GM15510 (cell line): Measurements from ENCODE around the gene SPHK1.

Experiments used
- POLR2A ChIP-seq: IDR thresholded peaks from 3 replicates; pipeline ENCODE4 v1.6.1; 2011; ENCODE audit warnings: borderline replicate concordance; ENCODE audit not compliant: insufficient read length; ENCODE audit errors: extremely low read depth

Gene SPHK1

DNA sequence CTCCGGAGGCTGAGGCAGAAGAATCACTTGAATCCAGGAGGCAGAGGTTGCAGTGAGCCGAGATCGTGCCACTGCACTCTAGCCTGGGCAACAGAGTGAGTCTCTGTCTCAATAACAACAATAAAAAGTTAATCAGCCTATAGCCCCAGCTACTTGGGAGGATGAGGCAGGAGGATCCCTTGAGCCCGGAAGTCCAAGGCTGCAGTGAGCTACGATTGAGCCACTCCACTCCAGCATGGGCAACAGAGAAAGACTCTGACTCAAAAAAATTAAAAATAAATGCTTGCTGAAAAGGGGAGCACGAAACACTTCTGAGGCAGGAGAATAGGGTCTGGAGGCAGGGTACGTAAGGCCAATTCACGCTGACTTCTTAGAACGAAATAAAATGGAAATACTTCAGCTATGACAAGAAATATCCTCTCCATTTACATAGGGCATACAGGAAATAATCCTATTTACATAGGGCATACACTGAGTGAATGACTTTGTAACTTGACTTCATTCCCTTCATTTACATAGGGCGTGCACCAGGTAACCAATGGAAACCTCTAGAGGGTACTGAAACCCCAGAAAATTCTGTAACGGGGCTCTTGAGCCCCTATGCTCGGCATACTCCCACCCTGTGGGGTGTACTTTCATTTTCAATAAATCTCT is 27.5 kb upstream of the SPHK1 start:
- no peak for TF ChIP-seq POLR2A

DNA sequence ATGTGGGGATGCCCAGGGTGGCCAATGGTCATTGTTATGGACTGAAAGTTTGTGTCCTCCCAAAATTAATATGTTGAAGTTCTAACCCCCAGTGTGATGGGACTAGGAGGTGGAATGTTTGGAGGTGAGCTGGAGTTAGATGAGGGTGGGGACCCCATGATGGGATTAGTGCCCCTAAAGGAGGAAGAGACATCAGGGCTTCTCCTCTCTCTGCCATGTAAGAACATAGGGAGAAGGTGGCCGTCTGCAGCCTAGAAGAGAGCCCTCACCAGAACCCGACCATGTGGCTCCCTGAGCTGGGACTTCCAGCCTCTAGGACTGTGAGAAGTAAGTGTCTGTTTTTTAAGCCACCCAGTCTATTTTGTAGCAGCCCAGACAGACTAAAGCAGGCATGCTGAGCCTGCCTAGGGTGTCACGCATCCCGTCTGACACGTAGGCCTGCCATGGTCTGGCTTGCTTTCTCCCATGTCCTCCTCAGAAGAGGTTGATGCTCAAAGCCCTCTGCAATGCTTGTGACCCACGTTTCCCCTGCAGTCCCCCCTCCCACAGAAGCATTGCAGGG is 26.7 kb upstream of the SPHK1 start:
- no peak for TF ChIP-seq POLR2A

DNA sequence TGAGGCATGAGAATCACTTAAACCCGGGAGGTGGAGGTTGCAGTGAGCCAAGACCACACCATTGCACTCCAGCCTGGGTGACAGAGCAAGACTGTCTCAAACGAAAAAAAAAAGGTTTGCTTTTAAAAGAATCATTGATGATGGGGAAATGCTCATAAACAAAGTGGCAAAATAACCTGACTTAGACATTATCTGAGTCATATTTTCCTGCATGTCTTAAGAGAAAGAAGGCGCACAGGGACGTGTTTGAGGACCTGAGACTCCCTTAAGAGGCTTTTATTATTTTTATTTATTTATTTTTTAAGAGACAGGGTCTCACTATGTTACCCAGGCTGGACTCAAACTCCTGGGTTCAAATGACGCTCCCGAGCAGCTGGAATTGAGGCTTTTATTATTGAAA is 25.0 kb upstream of the SPHK1 start:
- TF ChIP-seq POLR2A: no peak

DNA sequence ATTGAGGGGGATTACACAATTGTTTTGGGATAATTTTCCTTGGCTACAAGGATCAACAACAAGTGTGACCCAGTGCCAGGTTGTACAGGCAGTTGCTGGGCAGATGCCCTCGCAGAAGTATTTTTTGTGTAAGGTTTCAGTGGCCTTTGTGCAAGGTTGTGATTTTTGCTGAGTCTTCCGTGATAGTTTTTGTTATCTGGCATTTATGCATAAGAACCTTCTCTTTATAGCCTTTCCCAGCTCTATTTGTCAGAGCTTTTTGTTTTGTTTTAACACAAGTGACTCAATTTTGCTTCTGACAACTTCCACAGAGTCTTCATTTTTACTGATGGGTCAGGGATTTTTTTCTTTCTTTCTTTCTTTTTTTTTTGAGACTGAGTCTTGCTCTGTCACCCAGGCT is 23.9 kb upstream of the SPHK1 start:
- TF ChIP-seq POLR2A: no peak

DNA sequence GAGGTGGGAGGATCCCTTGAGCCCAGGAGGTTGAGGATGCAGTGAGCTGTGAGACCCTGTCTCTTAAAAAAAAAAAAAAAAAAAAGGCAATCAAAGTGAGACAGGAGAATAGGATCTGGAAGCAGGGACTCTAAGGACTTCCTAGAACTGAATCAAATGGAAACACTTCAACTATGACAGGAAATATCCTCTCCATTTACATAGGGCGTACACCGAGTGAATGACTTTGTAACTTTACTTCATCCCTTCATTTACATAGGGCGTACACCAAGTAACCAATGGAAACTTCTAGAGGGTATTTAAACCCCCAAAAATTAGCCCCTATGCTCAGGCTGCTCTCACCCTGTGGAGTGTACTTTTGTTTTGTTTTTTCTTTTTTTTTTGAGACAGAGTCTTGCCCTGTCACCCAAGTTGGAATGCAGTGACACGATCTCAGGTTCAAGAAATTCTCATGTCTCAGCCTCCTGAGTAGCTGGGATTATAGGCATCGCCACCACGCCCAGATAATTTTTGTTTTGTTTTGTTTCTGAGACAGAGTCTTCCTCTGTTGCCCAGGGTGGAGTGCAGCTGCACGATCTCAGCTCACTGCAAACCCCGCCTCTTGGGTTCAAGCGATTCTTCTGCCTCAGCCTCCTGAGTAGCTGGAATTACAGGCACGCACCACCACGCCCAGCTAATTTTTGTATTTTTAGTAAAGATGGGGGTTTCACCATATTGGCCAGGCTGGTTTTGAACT is 21.1 kb upstream of the SPHK1 start:
- no peak for TF ChIP-seq POLR2A

DNA sequence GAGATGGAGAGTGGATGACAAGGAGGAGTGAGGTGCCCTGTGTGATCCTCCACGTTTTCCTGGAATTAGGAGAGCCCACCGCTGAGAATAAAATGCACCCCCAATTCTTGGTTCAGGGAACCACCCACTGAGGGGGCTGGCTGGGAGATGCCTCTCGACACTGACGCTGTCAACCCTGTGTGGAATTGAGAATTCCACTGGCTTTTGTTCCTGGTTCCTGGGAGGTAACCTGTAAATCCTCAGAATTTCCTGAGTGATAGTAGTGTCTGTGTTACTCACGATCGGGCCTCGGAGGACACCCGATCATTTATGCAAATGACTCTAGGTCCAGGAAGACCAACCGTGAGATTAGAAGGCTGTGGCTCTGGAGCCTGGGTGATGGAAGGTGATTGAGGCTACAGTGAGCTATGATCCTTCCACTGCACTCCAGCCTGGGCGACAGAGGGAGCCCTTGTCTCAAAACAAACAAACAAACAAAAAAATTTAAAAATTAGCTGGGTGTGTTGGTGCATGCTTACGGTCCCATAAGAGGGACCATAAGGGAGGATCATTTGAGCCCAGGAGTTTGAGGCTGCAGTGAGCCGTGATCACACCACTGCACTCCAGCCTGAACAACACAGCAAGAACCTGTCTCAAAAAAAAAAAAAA is 19.0 kb upstream of the SPHK1 start:
- TF ChIP-seq POLR2A: no peak

DNA sequence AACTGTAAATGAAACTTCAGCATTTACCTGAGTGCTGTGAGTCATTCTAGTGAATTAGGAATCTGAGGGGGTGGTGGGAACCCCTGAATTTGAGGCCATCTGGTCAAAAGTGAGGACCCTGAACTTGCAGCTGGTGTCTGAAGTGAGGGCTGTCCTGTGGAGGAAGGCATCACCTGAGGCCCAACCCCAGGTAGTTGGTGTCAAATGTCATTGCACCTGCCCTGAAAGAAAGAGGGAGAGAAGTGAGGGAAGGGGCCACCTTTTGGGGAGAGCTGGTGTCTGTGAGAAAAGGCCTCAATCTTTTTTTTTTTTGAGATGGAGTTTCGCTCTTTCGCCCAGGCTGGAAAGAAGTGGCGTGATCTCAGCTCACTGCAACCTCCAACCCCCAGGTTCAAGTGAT is 18.2 kb upstream of the SPHK1 start:
- no peak for TF ChIP-seq POLR2A

DNA sequence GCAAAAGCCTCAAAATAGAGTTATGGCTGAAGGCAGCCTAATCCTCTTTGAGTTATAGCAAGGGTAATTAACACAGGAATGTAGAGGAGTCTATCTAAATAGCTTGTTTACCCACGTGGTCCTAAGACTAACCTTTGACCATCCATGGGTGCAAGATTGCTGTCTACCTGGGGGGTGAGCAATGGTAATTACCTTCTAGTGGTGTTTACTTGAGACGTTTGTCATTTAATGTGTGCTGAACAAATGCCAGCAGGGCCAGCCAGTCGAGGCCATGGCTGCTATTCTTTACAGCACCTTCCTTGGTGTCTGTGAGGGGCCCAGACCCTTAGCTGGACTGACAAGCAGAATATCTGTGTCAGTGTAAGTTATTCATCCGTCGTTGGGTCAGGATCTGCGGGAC is 16.8 kb upstream of the SPHK1 start:
- no peak for TF ChIP-seq POLR2A

DNA sequence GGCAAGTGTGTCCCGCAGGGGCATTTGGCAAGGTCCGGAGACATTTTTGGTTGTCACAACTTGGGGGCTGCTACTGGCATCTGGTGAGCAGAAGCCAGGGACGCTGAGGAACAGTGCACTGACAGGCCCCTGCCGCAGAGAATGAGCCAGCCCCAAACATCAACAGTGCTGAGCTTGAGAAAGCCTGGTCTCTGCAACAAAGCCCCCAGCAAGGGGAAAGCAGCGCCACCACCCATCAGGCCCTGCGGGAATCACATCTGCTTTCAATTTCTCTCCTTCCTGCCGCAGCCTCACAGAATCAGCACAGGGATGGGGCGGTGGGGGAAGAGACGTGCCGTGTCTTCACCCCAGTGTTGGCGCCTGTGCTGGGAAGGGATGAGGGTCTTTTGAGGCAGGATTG is 15.9 kb upstream of the SPHK1 start:
- TF ChIP-seq POLR2A: no peak

DNA sequence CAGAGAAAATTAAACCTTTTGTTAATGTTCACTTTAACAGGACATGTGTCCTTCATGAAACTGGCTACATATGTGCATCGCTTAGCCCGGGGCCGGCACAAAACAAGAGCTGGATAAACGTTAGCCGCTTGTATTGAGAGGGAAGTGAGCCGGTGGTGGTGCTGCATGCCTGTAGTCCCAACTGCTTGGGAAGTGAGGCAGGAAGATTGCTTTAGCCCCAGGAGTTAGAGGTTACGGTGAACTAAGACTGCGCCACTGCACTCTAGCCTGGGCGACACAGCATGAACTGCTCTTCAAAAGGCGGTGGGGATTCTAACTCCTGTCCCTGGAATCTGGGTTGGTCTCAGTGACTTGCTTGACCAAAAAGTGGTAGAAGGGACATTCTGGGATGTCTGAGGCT is 15.0 kb upstream of the SPHK1 start:
- TF ChIP-seq POLR2A: no peak

DNA sequence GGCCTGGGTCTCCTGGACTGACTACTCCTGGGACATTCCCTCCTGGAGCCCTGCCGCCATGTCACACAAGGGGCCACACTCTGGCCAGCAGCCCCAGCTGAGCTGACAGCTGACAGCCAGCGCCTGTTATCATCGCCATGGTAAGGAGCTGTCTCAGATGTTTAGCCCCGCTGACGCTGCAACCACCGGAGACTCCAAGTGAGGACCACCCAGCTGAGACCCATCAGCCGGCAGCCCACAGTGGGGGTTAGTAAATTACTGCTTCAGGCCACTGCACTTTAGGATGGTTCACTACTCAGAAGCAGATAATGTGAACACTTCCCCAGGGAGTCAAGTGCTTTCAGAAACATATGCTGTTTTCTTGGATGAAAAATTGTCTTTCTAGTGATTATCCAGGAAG is 14.6 kb upstream of the SPHK1 start:
- TF ChIP-seq POLR2A: no peak

DNA sequence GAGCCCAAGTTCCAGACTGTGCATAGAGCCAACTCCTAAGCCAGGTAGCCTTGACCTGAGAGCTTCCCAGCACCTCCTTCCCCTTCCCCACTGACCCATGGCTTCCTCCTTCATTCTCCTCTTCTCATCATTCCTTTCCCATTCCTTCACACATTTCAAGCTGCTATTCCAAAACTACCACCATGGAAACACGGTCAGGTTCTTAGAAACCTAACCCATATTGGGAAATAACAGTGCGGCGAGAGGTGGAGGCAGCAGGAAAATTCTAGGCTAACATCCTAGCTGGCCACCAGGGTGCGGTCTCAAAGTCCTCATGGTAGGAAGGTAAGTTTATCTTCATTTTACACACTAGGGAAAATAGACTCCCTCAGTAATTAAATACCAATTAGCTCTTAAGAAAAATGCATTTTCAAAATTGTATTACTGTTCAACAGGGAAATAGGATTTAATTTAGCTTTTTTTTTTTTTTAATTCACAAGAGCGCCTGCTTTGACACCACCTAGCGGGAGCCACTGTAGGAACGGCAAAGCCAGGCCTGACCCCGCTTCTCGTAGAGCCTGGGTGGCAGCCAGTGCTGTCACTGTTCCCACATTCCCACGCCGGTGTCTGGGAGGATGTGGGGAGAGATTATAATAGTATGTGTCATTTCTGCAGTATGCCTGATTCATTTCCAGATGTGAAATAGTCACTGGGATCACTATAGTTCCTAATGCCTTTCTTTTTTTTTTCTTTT is 14.0 kb upstream of the SPHK1 start:
- TF ChIP-seq POLR2A: no peak

DNA sequence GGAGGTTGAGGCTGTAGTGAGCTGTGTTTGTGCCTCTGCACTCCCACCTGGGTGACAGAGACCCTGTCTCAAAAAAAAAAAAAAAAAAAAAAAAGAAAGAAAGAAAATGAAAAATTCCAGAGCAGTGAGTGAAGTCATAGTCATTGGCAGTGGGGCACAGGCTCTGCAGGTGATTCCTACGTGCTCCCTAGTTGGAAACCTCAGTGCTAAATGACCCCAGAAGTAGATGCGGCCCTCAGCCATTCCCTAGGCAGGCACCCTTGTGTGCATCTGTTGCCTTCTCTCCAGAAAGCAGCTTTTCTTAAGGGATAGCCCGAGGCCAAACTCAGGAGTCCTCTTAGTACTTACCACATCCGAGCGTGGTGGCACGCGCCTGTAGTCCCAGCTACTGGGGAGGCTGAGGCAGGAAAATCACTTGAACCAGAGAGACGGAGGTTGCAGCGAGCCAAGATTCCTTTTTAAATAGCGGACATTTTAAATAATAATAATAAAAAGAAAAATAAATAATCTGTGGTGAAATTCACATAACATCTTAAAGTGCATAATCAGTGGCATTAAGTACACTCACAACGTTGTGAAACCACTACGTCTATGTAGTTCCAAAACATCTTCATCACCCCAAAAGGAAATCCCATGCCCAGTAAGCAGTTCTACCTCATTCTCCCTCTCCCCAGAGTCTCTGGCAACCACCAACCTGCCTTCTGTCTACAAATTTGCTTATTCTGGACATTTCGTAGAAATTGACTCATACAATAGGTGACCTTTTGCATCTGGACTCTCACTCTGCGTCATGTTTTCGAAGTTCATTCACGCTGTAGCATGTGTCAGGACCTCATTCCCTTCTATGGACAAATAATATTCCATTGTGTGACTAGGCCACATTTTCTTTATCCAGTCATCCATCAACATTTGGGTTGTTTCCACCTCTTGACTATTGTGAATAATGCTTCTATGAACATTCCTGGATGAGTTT is 12.5 kb upstream of the SPHK1 start:
- TF ChIP-seq POLR2A: no peak
